ENCODE results near the gene KCNH1.

Gene KCNH1

DNA sequence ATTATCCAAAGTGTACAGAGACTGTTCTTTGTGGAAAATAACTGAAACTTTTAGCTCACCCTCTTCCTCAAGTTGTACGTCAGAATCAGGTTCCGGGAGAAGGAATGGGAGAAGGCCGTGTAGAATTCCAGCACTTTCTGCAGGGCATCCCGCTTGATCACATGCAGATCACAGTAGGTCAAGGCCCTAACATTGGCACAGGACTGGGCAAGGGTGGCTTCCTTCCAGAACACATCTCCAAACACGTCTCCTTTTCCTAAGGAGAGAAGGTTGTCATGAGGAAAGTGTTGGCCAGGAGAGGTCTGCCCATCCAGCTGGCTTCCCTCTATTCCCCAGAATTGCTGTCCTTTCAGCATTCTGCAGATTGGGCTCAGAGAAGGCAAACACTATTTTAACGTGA lies 358.7 kb downstream of the KCNH1 start:
- intact Hi-C loops (cut with DNase I) = no loop called here
- DNase-seq = peak in 1 of 10 donors; percentile 64

DNA sequence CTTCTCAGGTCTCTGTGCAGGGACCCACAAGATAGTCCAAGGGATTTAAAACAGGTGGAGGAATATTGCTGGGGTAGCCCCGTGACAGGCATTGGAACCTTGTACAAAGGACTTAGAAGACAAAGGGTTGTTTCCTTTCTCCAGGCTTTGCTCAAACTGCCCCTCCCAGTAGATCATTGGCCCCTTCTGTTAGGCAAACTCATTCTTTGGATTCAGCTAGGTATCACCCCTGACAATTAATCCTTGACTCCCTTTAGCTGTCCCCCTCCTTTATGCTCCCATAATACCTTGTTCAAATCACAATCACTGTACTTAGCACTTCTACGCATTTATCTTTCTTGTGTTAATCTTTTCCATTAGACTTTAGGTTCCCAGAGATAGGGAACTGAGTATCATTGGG lies 360.5 kb downstream of the KCNH1 start:
- intact Hi-C loops (cut with DNase I) = no loop called here
- no peak for DNase-seq

GRCh38 chr1:210771131-210771530 lies 362.8 kb downstream of the KCNH1 start:
- intact Hi-C loops (cut with DNase I) = no loop called here
- no peak for DNase-seq

- DNase-seq = no peak
- intact Hi-C loops (cut with DNase I) = no loop called here
Observed at GRCh38 chr1:210770396-210770984, 363.5 kb downstream of the KCNH1 start.

DNA sequence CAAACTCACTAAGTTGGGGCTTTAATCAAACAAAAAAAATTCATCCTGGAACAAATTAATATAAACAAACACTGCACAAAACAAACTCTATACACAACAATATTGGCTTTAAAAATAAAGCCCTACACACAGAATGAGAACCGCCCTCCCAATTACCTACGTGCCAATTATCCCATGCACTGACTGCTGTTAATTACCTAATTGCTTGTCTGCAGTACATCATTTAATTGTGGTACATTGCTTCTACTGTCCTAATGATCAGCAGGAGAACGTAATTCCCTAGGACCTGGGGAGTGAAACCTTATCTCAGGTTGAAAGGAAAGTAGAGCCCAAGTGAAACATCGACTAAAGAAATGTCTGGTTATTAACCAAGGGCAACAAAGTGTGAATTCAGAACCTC lies 364.5 kb downstream of the KCNH1 start:
- intact Hi-C loops (cut with DNase I) = no loop called here
- no peak for DNase-seq

DNA sequence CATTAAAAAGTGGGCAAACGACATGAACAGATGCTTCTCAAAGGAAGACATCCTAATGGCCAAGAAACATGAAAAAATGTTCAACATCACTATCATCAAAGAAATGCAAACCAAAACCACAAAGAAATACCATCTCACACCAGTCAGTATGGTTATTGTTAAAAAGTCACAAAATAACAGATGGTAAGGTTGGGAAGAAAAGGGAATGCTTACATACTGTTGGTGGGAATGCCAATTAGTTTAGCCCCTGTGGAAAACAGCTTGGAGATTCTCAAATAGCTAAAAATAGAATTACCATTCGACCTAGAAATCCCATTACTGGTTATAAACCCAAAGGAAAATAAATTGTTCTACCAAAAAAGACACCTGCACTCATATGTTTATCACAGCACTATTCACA lies 369.4 kb downstream of the KCNH1 start:
- intact Hi-C loops (cut with DNase I) = no loop called here
- DNase-seq = no peak

- DNase-seq = no peak
- intact Hi-C loops (cut with DNase I) = no loop called here
Observed at GRCh38 chr1:210758761-210759160, 375.2 kb downstream of the KCNH1 start.

DNA sequence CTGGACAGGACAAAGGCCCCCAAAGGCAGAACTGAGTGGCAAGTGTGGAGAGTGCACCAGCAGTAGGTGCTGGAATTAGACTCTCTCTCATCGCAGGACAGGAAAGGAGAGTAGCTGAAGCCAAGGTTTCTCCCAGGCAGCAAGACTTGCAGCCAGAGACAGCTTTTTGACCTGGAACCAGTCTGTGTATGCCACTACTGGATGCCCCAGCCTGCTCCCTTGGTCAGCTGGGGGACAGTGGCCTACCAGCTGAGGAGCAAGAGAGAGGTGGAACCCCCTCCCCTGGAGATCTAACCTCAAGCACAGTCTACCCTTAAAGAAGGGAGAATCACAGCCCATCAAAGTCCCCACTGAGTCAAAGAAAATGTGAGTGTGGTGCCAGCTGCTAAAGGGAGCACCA lies 375.7 kb downstream of the KCNH1 start:
- intact Hi-C loops (cut with DNase I) = no loop called here
- no peak for DNase-seq

DNA sequence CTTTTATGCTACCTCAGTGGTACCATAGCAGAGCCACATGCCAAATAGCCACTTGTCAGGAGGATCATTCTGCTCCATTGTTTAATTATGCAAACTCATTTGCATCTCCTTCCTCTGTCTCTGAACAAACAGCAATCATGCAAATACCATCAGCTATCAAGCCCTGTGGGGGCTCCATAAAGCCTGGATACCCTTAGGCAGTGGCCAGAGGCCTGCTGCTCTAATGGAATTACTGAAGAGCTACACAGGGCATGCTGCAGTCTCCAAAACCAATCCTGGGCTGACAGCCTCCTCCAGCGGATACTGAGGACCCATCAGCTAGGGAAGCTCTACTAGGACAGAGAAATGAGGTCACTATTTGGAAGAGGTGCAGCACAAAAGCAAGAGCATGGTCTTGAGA lies 376.3 kb downstream of the KCNH1 start:
- DNase-seq = no peak
- intact Hi-C loops (cut with DNase I) = no loop called here

DNA sequence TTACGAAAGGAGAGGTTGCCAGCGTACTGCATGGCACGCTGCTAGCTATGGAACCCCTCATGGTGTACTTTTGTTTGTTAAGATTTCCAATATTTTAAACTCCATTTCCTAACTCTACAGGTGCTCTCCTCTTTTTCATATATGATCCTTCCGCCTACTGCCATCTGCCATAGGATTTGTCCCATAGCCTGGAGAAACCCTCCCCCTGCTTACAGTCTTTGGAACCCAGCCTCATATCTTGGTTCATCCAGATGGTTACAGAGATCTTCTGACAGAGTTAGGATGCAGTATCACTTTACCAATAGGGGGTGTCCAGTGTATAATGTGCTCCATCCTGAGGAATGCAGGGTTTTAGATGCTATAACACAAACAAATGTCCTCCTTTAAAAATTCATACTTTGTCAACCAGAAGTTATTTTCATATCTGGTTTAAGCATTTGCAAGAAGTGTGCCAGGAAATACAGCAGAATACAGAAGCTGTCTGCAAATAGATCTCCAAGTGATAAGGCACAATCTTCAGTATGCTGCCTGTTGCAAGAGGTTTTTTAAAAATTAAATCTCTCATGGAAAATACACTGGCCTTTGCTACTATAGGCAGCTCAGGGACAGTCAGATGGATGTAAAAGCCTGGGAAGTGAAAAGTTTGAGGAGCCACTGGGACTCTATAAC lies 377.8 kb downstream of the KCNH1 start:
- intact Hi-C loops (cut with DNase I) = no loop called here
- DNase-seq = no peak

DNA sequence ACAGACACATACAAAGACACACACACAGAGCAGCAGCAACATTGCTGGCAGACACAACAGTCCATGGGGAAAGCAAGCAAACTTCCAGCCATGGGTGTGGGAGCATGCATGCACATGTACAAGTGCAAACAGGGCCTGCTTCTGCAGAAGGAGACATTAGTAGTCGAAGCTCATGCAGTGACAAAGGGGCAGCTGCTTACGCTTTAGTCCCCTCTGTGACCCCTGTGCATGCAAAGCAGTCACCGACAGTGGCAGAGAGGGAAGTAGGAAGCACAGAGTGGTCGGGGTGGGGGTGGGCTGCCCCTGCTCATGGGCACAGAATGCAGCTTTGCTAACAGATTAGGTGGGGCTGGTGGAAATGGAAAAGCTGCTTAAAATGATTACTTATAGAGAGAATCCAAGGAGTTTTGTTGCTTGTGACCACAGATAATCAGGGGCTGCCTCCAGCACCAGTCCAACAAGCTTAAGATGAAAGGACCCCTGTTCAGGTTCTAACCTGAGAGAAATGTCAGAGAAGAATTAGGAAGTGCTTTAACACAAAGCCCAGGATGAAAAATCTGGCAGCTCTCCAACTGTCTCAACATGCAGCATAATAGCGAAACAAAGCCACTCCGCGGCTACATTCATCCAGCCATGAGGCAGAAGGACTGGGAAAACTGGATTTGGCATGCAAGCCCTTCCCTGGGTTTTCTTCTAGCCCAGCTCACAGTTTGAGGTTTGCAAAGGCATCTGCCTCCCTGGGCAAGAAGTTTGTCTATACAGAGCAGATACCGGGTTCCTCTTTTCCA lies 378.9 kb downstream of the KCNH1 start:
- peak in 2 of 10 donors; percentile 26 to 38 for DNase-seq

GRCh38 chr1:210751911-210752310 lies 382.0 kb downstream of the KCNH1 start:
- DNase-seq = no peak
- intact Hi-C loops (cut with DNase I) = no loop called here

More for the DNA sequence above, 378.9 kb downstream of the KCNH1 start:
- intact Hi-C loops (cut with DNase I) = no loop called here

GRCh38 chr1:210750468-210750867 lies 383.5 kb downstream of the KCNH1 start:
- intact Hi-C loops (cut with DNase I) = no loop called here
- DNase-seq = no peak

GRCh38 chr1:210748796-210749195 lies 385.2 kb downstream of the KCNH1 start:
- intact Hi-C loops (cut with DNase I) = no loop called here
- DNase-seq = no peak

DNA sequence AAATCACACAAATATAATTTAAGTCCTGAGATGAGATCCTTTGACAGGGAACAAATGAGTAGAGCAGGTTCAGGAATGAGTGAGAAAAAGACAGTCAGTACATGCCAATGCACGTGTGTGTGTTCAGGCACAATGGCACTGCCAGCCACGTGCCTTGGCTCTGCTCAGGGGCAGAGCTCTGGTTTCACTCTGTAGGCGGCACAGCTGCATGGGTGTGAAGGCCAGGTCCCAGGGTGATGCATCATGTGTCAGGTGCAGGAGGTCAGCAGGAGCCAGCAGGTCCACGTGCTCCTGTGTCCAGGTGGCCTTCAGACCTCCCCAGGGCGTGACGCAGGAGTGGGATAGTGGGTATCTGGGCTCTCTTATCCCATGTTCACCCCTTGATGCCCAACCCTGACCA lies 386.1 kb downstream of the KCNH1 start:
- intact Hi-C loops (cut with DNase I) = no loop called here
- DNase-seq = peak in 3 of 10 donors; percentile 23 to 87 (median 72)

DNA sequence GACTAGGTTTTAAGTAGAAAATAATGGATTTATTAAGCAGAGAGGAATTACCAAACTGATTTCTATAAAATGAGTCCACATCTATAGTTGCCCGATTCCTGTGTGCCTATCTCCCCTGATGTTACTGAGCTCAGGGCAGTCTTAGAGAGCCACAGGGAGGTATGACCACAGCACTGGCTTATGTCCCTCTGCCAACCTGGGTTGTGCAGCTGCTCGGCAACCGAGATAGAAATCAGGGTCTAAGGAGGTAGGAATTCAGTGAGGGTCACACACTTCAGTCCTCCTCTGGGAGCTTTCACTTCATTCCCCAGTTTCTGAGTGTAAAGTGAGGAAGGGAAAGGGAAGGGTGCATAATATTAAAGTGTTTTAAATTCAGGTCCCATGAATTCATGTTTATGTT lies 386.8 kb downstream of the KCNH1 start:
- intact Hi-C loops (cut with DNase I) = no loop called here
- DNase-seq = no peak

DNA sequence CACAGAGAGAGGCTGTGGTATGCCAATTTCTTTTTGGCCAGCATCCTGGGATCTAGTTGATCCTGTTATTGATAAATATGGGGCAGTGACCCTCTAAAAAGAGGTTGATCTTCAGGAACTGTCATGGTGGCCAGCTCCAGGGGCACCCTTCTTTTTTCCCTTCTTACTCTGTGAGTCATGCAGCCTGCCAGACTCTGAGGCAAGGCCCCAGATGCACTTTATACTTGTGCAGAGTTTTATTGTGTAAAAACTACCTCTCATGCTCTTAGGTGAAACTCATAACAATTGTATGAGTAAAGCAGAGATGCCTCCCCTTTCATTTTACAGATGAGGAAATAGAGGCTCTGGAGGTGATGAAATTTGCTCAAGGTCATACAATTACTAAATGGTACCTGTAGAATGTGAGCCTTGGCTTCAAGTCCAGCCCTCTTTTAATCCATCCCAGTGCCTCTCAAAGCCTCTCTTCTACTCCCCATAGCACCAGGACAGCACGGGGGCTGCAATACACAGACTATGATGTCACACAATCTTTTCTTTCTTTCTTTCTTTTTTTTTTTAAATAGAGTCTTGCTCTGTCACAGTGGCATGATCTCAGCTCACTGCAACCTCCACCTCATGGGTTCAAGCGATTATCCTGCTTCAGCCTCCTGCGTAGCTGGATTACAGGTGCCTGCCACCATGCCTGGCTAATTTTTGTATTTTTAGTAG lies 387.8 kb downstream of the KCNH1 start:
- intact Hi-C loops (cut with DNase I) = no loop called here
- DNase-seq = no peak

DNA sequence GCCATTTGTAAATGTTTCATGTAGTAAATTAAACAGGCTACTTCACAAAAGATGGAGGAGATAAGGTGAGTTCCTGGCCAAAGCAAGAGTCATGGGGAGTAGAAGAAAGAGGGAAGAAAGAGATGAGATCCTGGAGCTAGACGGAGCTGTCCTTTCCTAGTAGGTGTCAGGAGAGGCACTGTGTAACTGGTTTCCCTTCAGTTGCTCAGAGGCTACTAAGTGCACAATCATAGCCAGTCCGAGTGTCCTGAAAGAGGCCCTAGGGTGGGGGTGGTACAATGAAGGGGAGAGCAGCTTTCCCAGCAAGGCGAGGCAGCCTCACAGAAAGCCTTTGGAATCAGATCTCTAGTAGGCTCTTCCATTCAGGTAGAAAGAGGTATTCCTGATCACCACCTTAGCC lies 390.9 kb downstream of the KCNH1 start:
- intact Hi-C loops (cut with DNase I) = no loop called here
- no peak for DNase-seq

DNA sequence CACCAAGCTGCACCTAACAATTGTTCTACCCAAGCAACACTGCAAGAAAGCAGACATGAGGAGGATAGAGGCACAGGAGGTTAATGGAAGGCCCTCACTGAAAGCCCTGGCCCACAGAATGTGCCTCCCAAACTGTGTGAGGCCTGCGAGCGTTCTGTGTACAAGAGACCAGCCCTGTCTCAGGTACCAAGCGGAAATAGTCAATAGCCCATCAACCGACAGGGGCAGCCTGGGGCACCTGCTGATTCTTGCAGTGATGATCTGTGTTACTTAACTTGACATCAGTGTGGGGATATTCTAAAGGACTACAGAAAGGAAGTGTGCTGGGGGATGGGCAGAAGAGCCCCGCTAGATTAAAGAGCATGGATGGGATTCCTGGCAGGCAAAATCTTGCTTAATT lies 392.4 kb downstream of the KCNH1 start:
- intact Hi-C loops (cut with DNase I) = no loop called here
- no peak for DNase-seq

- DNase-seq = no peak
Observed at GRCh38 chr1:210739627-210740026, 394.3 kb downstream of the KCNH1 start.

GRCh38 chr1:210738256-210738655 lies 395.7 kb downstream of the KCNH1 start:
- DNase-seq = no peak
- intact Hi-C loops (cut with DNase I) = no loop called here

More at GRCh38 chr1:210739627-210740026, 394.3 kb downstream of the KCNH1 start:
- intact Hi-C loops (cut with DNase I) = no loop called here

Measured in posterior cingulate gyrus (tissue), 11 donors.